Neural crest cell (in vitro differentiated cells): Measurements from ENCODE around the gene TMEM164. TPM values are rescaled to one million over a fixed set of nuclear protein-coding genes. Genes with fewer than 3 reads are reported as not detected.

Experiments
- DNase-seq: peaks from one replicate; pipeline ENCODE4 v3.0.0; 2021; ENCODE audit warnings: low read depth, mixed read lengths, low spot score
- H3K27ac Mint-ChIP-seq: one replicate; pipeline ENCODE4 v1.8.0; 2021; ENCODE audit warnings: mild to moderate bottlenecking, mixed read lengths; ENCODE audit not compliant: unreplicated experiment
- H3K27me3 Mint-ChIP-seq: 2 replicates; pipeline ENCODE4 v1.8.0; 2021; ENCODE audit warnings: low read depth, mild to moderate bottlenecking, mixed read lengths
- H3K36me3 Mint-ChIP-seq: 2 replicates; pipeline ENCODE4 v1.8.0; 2021; ENCODE audit warnings: low read depth, mild to moderate bottlenecking, mixed read lengths
- H3K4me1 Mint-ChIP-seq: 2 replicates; pipeline ENCODE4 v1.8.0; 2021; ENCODE audit warnings: mixed read lengths
- H3K4me3 Mint-ChIP-seq: one replicate; pipeline ENCODE4 v1.8.0; 2021; ENCODE audit warnings: mild to moderate bottlenecking, mixed read lengths
- H3K9me3 Mint-ChIP-seq: 2 replicates; pipeline ENCODE4 v1.8.0; 2021; ENCODE audit warnings: mixed read lengths
- CTCF ChIP-seq: fragments of 200-600 bp; sonication (generic); conservative IDR thresholded peaks from 2 replicates; pipeline ENCODE4 v1.5.0; 2021; ENCODE audit warnings: antibody characterized with exemption, mild to moderate bottlenecking
- total RNA-seq: library from RNA; stranded (reverse); gene quantifications from 2 replicates; pipeline ENCODE4 v1.2.1, GENCODE V29; 2021

The TMEM164 gene
- total RNA-seq, 1 donor from 2014 or later = 90.2 TPM

- no peaks in the 10 kb centered on the region for H3K27me3 Mint-ChIP-seq
- H3K36me3 Mint-ChIP-seq = peaks cover 12% of the 10 kb centered on the region
- H3K4me3 Mint-ChIP-seq = no peak overlapping the region
- peaks cover 38% of the 10 kb centered on the region for H3K4me1 Mint-ChIP-seq
- no peak for TF ChIP-seq CTCF
- DNase-seq = no peak
- no peaks in the 10 kb centered on the region for H3K9me3 Mint-ChIP-seq
- no peak overlapping the region for H3K27ac Mint-ChIP-seq
Measured at GRCh38 chrX:110036162-110037033, 33.5 kb downstream of the TMEM164 start.

GRCh38 chrX:110037178-110037577 is 34.3 kb downstream of the TMEM164 start:
- TF ChIP-seq CTCF = no peak
- no peak overlapping the region for H3K4me3 Mint-ChIP-seq
- no peaks in the 10 kb centered on the region for H3K9me3 Mint-ChIP-seq
- peaks cover 33% of the 10 kb centered on the region for H3K4me1 Mint-ChIP-seq
- no peak overlapping the region for H3K27ac Mint-ChIP-seq
- H3K36me3 Mint-ChIP-seq = peaks cover 12% of the 10 kb centered on the region
- H3K27me3 Mint-ChIP-seq = no peaks in the 10 kb centered on the region
- no peak for DNase-seq

GRCh38 chrX:110038900-110039299 is 36.0 kb downstream of the TMEM164 start:
- TF ChIP-seq CTCF = no peak
- H3K36me3 Mint-ChIP-seq = peaks cover 12% of the 10 kb centered on the region
- H3K9me3 Mint-ChIP-seq = no peaks in the 10 kb centered on the region
- no peaks in the 10 kb centered on the region for H3K27me3 Mint-ChIP-seq
- no peak for DNase-seq
- no peak overlapping the region for H3K27ac Mint-ChIP-seq
- no peak overlapping the region for H3K4me3 Mint-ChIP-seq
- peaks cover 18% of the 10 kb centered on the region for H3K4me1 Mint-ChIP-seq

- H3K4me3 Mint-ChIP-seq = no peak overlapping the region
- H3K36me3 Mint-ChIP-seq = peaks cover 5% of the 10 kb centered on the region
- TF ChIP-seq CTCF = no peak
- no peak overlapping the region for H3K27ac Mint-ChIP-seq
- H3K27me3 Mint-ChIP-seq = no peaks in the 10 kb centered on the region
- DNase-seq = no peak
- H3K9me3 Mint-ChIP-seq = no peaks in the 10 kb centered on the region
- peaks cover 26% of the 10 kb centered on the region for H3K4me1 Mint-ChIP-seq
Measured at GRCh38 chrX:110041980-110042379, 39.1 kb downstream of the TMEM164 start.

GRCh38 chrX:110042496-110042895 is 39.6 kb downstream of the TMEM164 start:
- H3K36me3 Mint-ChIP-seq = peaks cover 5% of the 10 kb centered on the region
- DNase-seq = no peak
- no peak overlapping the region for H3K27ac Mint-ChIP-seq
- no peaks in the 10 kb centered on the region for H3K27me3 Mint-ChIP-seq
- H3K4me1 Mint-ChIP-seq = peaks cover 30% of the 10 kb centered on the region
- H3K9me3 Mint-ChIP-seq = no peaks in the 10 kb centered on the region
- no peak for TF ChIP-seq CTCF
- H3K4me3 Mint-ChIP-seq = no peak overlapping the region
